ENCODE results near the gene TSPAN5. TPM values are rescaled to one million over a fixed set of nuclear protein-coding genes. Genes with fewer than 3 reads are reported as not detected.
A peak's percentile ranks its signal among the peaks of the same experiment; 100 is the strongest.

The TSPAN5 gene
- total and polyA plus RNA-seq, 4 experiments from 2014 or later: 16.8 to 40.4 (median 25.7) TPM

DNA sequence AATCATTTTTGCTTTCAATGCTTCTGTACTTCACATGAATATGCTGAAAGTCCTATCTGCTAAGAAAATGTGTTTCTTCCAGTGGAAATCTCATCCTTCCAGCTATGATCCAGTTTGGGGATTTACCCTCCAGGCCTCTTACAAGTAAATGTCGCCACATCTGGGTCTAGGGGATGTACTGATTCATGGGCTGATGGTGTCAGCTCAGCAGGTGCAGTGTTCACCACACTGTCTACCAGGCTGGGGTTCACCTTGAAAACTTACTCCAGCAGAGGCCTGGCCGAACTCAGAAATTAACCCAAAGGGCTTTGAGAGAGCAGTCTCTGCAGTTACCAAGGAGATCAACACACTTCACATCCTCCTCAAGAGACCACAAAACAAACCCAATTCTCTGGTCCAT, 154.3 kb downstream of the TSPAN5 start:
- no peaks in the 10 kb centered on the region for H3K9me3 ChIP-seq (ENCODE audit: control insufficient read depth in 1 of 2, low read length in 2 of 2)
- CTCF ChIA-PET (ENCODE audit: partially characterized antibody): no interaction called here
- Mint-ChIP-seq H3K36me3 (peaks cover 26 to 43% of the 10 kb centered on the region in 2 donors), H3K4me3 (no peak overlapping the region), H3K27ac (no peak overlapping the region), H3K4me1 (peaks cover 3 to 19% (median 12%) of the 10 kb centered on the region in 4 donors), H3K9me3 (no peaks in the 10 kb centered on the region), H3K27me3 (no peaks in the 10 kb centered on the region)
- no peak for DNase-seq
- no peaks in the 10 kb centered on the region for H3K27me3 ChIP-seq (ENCODE audit: insufficient read depth, low read length)
- no peaks in the 10 kb centered on the region for H3K4me1 ChIP-seq (ENCODE audit: insufficient read depth, low read length)
- no peaks in the 10 kb centered on the region for H3K36me3 ChIP-seq (ENCODE audit: insufficient read depth, low read length)
- H3K27ac ChIP-seq (ENCODE audit: low read depth, low read length): no peak overlapping the region
- POLR2A ChIA-PET (ENCODE audit: partially characterized antibody): no interaction called here
- intact Hi-C loops (cut with micrococcal nuclease): no loop called here
- H3K4me3 ChIP-seq (ENCODE audit: low read length in 2 of 2): no peak overlapping the region

DNA sequence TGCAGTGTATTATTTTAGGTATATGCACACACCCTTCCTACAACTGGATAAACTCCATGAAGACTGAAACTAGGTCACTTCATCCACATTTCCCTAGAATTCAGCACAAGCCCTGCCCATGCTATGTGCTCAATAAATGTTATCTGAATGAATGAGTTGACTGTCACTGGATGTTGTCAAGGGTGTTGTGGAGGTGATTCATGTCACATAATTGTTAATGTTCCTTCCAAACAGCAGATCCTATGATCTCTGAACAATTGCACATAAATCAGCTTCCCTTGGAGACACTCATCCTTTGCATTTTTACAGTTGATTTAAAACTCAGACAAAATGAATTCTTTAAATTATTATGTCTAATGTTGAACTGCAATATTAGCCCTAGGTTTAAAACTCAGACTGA, 154.7 kb downstream of the TSPAN5 start:
- H3K36me3 ChIP-seq (ENCODE audit: insufficient read depth, low read length): no peaks in the 10 kb centered on the region
- Mint-ChIP-seq H3K4me1 (peaks cover 1 to 15% (median 10%) of the 10 kb centered on the region in 4 donors), H3K27me3 (no peaks in the 10 kb centered on the region), H3K4me3 (no peak overlapping the region), H3K27ac (no peak overlapping the region), H3K36me3 (peaks cover 26 to 43% of the 10 kb centered on the region in 2 donors), H3K9me3 (no peaks in the 10 kb centered on the region)
- H3K27me3 ChIP-seq (ENCODE audit: insufficient read depth, low read length): no peaks in the 10 kb centered on the region
- intact Hi-C loops (cut with micrococcal nuclease): no loop called here
- POLR2A ChIA-PET (ENCODE audit: partially characterized antibody): no interaction called here
- no peak overlapping the region for H3K27ac ChIP-seq (ENCODE audit: low read depth, low read length)
- CTCF ChIA-PET (ENCODE audit: partially characterized antibody): no interaction called here
- no peaks in the 10 kb centered on the region for H3K4me1 ChIP-seq (ENCODE audit: insufficient read depth, low read length)
- no peak overlapping the region for H3K4me3 ChIP-seq (ENCODE audit: low read length in 2 of 2)
- no peak for DNase-seq
- no peaks in the 10 kb centered on the region for H3K9me3 ChIP-seq (ENCODE audit: control insufficient read depth in 1 of 2, low read length in 2 of 2)

DNA sequence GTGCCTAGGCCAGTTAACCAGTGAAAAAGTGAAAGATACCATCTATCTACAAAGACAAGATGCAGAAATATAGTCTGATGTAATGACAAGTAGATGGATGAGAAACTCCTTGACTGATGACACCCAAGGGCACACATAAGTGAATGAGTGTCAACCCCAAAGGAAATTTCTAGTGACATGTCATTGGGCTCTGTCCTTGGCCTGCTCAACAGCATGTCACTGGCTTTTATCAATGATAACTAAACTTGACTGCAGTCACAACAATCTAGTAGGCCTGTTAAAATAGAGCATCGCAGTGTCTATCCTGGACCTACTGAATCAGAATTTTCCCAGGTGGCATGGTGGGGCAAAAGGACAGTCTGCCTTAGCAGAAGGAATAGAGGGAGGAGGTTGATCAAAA, 155.8 kb downstream of the TSPAN5 start:
- H3K27me3 ChIP-seq (ENCODE audit: insufficient read depth, low read length): no peaks in the 10 kb centered on the region
- peaks cover 2 to 20% (median 12%) of the 10 kb centered on the region in 4 donors for H3K4me1 Mint-ChIP-seq
- intact Hi-C loops (cut with micrococcal nuclease): no loop called here
- no peaks in the 10 kb centered on the region for H3K36me3 ChIP-seq (ENCODE audit: insufficient read depth, low read length)
- H3K27me3 Mint-ChIP-seq: no peaks in the 10 kb centered on the region
- no peaks in the 10 kb centered on the region for H3K9me3 ChIP-seq (ENCODE audit: control insufficient read depth in 1 of 2, low read length in 2 of 2)
- no peaks in the 10 kb centered on the region for H3K9me3 Mint-ChIP-seq
- no peaks in the 10 kb centered on the region for H3K4me1 ChIP-seq (ENCODE audit: insufficient read depth, low read length)
- H3K27ac ChIP-seq (ENCODE audit: low read depth, low read length): no peak overlapping the region
- POLR2A ChIA-PET (ENCODE audit: partially characterized antibody): no interaction called here
- DNase-seq: no peak
- no peak overlapping the region for H3K4me3 Mint-ChIP-seq
- H3K36me3 Mint-ChIP-seq: peaks cover 27 to 42% of the 10 kb centered on the region in 2 donors
- peak overlapping the region in 1 of 7 donors; percentile 19 for H3K27ac Mint-ChIP-seq
- CTCF ChIA-PET (ENCODE audit: partially characterized antibody): no interaction called here
- H3K4me3 ChIP-seq (ENCODE audit: low read length in 2 of 2): no peak overlapping the region

DNA sequence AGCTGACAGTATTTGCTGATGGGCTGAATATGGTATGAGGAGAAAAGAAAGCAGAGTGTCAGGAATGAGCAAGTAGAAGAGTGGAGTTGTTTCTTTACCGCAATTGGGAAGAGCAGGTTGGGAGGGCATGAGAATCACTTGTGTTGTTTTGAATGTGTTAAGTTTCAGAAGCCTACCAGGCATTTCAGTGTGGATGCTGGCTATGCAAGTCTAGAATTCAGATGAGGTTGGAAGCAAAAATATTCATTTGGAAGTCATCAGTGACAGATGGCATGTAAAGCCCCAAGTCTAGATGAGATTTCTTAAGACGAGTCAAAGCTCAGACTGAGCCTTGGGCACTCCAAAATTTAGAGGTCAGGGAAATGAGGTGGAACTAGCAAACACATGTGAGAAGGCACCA, 156.4 kb downstream of the TSPAN5 start:
- no peaks in the 10 kb centered on the region for H3K27me3 ChIP-seq (ENCODE audit: insufficient read depth, low read length)
- peaks cover 4 to 17% (median 13%) of the 10 kb centered on the region in 4 donors for H3K4me1 Mint-ChIP-seq
- peaks cover 27 to 44% of the 10 kb centered on the region in 2 donors for H3K36me3 Mint-ChIP-seq
- no peaks in the 10 kb centered on the region for H3K9me3 Mint-ChIP-seq
- ChIA-PET POLR2A (ENCODE audit: partially characterized antibody) (no interaction called here), CTCF (ENCODE audit: partially characterized antibody) (no interaction called here)
- H3K27ac Mint-ChIP-seq: no peak overlapping the region
- no peaks in the 10 kb centered on the region for H3K27me3 Mint-ChIP-seq
- no peak overlapping the region for H3K27ac ChIP-seq (ENCODE audit: low read depth, low read length)
- H3K36me3 ChIP-seq (ENCODE audit: insufficient read depth, low read length): no peaks in the 10 kb centered on the region
- no peak overlapping the region for H3K4me3 Mint-ChIP-seq
- H3K4me1 ChIP-seq (ENCODE audit: insufficient read depth, low read length): no peaks in the 10 kb centered on the region
- H3K9me3 ChIP-seq (ENCODE audit: control insufficient read depth in 1 of 2, low read length in 2 of 2): no peaks in the 10 kb centered on the region
- H3K4me3 ChIP-seq (ENCODE audit: low read length in 2 of 2): no peak overlapping the region
- intact Hi-C loops (cut with micrococcal nuclease): no loop called here
- no peak for DNase-seq

DNA sequence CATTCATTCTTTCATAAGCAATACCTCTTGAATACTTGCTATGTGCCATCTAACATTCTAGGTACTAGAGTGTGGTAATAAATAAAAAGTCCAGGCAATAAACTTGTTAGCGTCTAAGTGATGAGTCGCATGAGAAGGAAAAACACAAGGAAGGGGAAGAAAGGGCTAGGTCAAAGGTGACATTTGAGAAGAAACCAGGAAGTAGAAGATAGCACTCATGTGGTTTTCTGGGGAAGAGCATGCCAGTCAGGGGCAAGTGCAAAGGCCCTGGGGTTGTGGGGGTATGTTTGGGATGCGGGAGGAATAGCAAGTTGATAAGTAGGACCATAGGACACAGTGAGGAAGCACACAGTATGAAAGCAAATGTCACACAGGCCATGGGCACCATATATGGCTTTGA, 157.0 kb downstream of the TSPAN5 start:
- Mint-ChIP-seq H3K9me3 (no peaks in the 10 kb centered on the region), H3K4me1 (peaks cover 4 to 17% (median 15%) of the 10 kb centered on the region in 4 donors), H3K27me3 (no peaks in the 10 kb centered on the region), H3K36me3 (peaks cover 23 to 44% of the 10 kb centered on the region in 2 donors), H3K27ac (no peak overlapping the region), H3K4me3 (no peak overlapping the region)
- H3K4me1 ChIP-seq (ENCODE audit: insufficient read depth, low read length): no peaks in the 10 kb centered on the region
- H3K27me3 ChIP-seq (ENCODE audit: insufficient read depth, low read length): no peaks in the 10 kb centered on the region
- no peak overlapping the region for H3K27ac ChIP-seq (ENCODE audit: low read depth, low read length)
- POLR2A ChIA-PET (ENCODE audit: partially characterized antibody): no interaction called here
- no peak overlapping the region for H3K4me3 ChIP-seq (ENCODE audit: low read length in 2 of 2)
- intact Hi-C loops (cut with micrococcal nuclease): no loop called here
- DNase-seq: no peak
- CTCF ChIA-PET (ENCODE audit: partially characterized antibody): no interaction called here
- H3K9me3 ChIP-seq (ENCODE audit: control insufficient read depth in 1 of 2, low read length in 2 of 2): no peaks in the 10 kb centered on the region
- H3K36me3 ChIP-seq (ENCODE audit: insufficient read depth, low read length): no peaks in the 10 kb centered on the region

DNA sequence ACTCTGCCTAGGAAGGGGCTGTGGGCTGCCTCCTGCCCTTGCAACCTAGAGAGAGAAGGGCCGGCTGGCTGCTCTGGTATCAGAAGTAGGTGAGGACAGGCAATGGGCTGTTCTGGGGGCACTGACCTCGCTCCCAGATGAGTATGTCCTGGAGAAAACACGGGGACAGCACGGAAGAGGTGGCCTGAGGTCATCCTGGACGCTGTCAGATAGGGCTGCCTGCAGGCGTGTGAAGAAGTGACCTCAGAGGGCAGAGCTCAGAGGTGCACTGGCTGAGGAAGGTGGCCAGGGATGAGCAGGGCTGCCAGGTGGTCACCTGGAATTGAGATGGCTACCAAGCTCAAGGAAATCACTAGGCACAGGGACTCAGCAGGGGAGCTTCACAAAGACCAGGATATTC, 159.6 kb downstream of the TSPAN5 start:
- Histone ChIP-seq H3K27me3 (ENCODE audit: insufficient read depth, low read length) (no peaks in the 10 kb centered on the region), H3K9me3 (ENCODE audit: control insufficient read depth in 1 of 2, low read length in 2 of 2) (no peaks in the 10 kb centered on the region), H3K4me1 (ENCODE audit: insufficient read depth, low read length) (no peaks in the 10 kb centered on the region), H3K36me3 (ENCODE audit: insufficient read depth, low read length) (no peaks in the 10 kb centered on the region), H3K4me3 (ENCODE audit: low read length in 2 of 2) (no peak overlapping the region), H3K27ac (ENCODE audit: low read depth, low read length) (no peak overlapping the region)
- Mint-ChIP-seq H3K4me3 (no peak overlapping the region), H3K27me3 (no peaks in the 10 kb centered on the region), H3K36me3 (peaks cover 15 to 29% of the 10 kb centered on the region in 2 donors), H3K4me1 (peaks cover 11 to 28% (median 26%) of the 10 kb centered on the region in 4 donors), H3K9me3 (no peaks in the 10 kb centered on the region), H3K27ac (peak overlapping the region in 1 of 7 donors; percentile 69)
- intact Hi-C loops (cut with micrococcal nuclease): no loop called here
- no peak for DNase-seq
- CTCF ChIA-PET (ENCODE audit: partially characterized antibody): no interaction called here
- POLR2A ChIA-PET (ENCODE audit: partially characterized antibody): no interaction called here

DNA sequence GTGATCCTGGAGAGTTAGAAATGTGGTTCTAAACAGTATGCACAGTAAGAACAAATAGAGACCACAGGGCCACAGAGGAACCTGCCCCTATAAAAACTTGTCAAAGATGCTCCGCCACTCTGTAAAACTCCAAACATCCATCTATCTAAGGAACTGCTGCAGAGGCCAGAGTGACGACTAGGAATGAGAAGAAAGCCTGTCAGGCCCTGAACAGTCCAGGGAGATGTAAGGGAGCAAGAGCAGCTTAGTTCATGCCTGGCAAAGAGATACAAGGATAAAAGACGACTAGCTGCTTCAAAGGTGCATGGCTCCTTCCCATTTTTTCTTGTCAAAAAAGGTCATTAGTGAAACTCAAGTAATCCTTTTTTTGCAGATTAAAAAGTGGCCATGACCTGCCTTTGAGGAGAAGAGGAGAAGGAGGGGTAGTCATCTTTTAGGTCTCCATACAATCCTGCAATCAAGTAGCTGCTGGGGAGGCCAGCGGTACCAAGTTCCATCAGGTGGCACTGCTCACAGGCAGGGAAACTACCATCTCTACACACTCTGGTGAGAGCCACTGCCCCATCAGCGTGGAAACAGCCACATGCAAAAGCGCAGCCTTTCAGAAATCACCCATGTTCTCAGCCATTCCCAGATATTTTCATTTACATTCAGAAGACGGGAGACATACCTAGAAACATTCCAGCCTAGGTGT, 162.1 kb downstream of the TSPAN5 start:
- intact Hi-C loops (cut with micrococcal nuclease): no loop called here
- H3K27ac ChIP-seq (ENCODE audit: low read depth, low read length): no peak overlapping the region
- ChIA-PET POLR2A (ENCODE audit: partially characterized antibody) (no interaction called here), CTCF (ENCODE audit: partially characterized antibody) (interaction anchor here (1.0 kb wide), 1 partner anchor 29 kb away, joined by 3 read pairs; no protein-coding TSS in a partner anchor)
- no peaks in the 10 kb centered on the region for H3K4me1 ChIP-seq (ENCODE audit: insufficient read depth, low read length)
- no peaks in the 10 kb centered on the region for H3K27me3 ChIP-seq (ENCODE audit: insufficient read depth, low read length)
- H3K36me3 ChIP-seq (ENCODE audit: insufficient read depth, low read length): no peaks in the 10 kb centered on the region
- no peak for DNase-seq
- peaks cover 7 to 12% of the 10 kb centered on the region in 2 donors for H3K36me3 Mint-ChIP-seq
- H3K4me3 Mint-ChIP-seq: no peak overlapping the region
- H3K4me3 ChIP-seq (ENCODE audit: low read length in 2 of 2): no peak overlapping the region
- H3K4me1 Mint-ChIP-seq: peaks cover 19 to 31% (median 23%) of the 10 kb centered on the region in 4 donors
- H3K9me3 ChIP-seq (ENCODE audit: control insufficient read depth in 1 of 2, low read length in 2 of 2): no peaks in the 10 kb centered on the region
- peak overlapping the region in 1 of 7 donors; percentile 72 for H3K27ac Mint-ChIP-seq
- H3K27me3 Mint-ChIP-seq: no peaks in the 10 kb centered on the region
- no peaks in the 10 kb centered on the region for H3K9me3 Mint-ChIP-seq
